ENCODE measurements around the gene KIAA0232.

The KIAA0232 gene

GRCh38 chr4:6914448-6914847 is 131.9 kb downstream of the KIAA0232 start:
- POLR2A ChIA-PET: no interaction called here
- no peak for DNase-seq (ENCODE audit: extremely low spot score)
- CTCF ChIA-PET: interaction anchor here (0.8 to 2.1 kb wide), 3 partner anchors 14 to 59 kb away, joined by 4 to 6 read pairs (median 4); no protein-coding TSS in a partner anchor

GRCh38 chr4:6915041-6916005 is 132.8 kb downstream of the KIAA0232 start:
- POLR2A ChIA-PET: no interaction called here
- CTCF ChIA-PET: interaction anchor here (1.0 to 2.1 kb wide), 4 partner anchors 9 to 58 kb away, joined by 3 to 7 read pairs (median 5); no protein-coding TSS in a partner anchor

More at GRCh38 chr4:6914448-6914847, 131.9 kb downstream of the KIAA0232 start:
- no peak for TF ChIP-seq CTCF (IDR thresholded peaks at IDR 0.05; ENCODE audit: control extremely low read depth, extremely low read depth, low read depth, missing control alignments)

GRCh38 chr4:6916069-6916586 is 133.6 kb downstream of the KIAA0232 start:
- no peak for DNase-seq (ENCODE audit: extremely low spot score)
- ChIA-PET CTCF (interaction anchor here (0.6 to 2.1 kb wide), 3 partner anchors 10 to 57 kb away, joined by 3 to 7 read pairs (median 3); no protein-coding TSS in a partner anchor), POLR2A (no interaction called here)
- no peak for TF ChIP-seq CTCF (IDR thresholded peaks at IDR 0.05; ENCODE audit: control extremely low read depth, extremely low read depth, low read depth, missing control alignments)

More at GRCh38 chr4:6915041-6916005, 132.8 kb downstream of the KIAA0232 start:
- no peak for TF ChIP-seq CTCF (IDR thresholded peaks at IDR 0.05; ENCODE audit: control extremely low read depth, extremely low read depth, low read depth, missing control alignments)
- DNase-seq (ENCODE audit: extremely low spot score): no peak

- POLR2A ChIA-PET: interaction anchor here (0.8 to 1.1 kb wide), 2 partner anchors 25 to 28 kb away, joined by 3 read pairs; no protein-coding TSS in a partner anchor
- CTCF ChIA-PET: interaction anchor here (0.6 to 2.5 kb wide), 12 partner anchors 8 to 154 kb away, joined by 3 to 31 read pairs (median 4); a partner anchor contains a TSS
- DNase-seq (ENCODE audit: extremely low spot score): no peak
Measured at GRCh38 chr4:6916587-6917460, 134.3 kb downstream of the KIAA0232 start.

GRCh38 chr4:6917461-6918271 is 135.1 kb downstream of the KIAA0232 start:
- peak; percentile 14 for TF ChIP-seq CTCF (IDR thresholded peaks at IDR 0.05; ENCODE audit: control extremely low read depth, extremely low read depth, low read depth, missing control alignments)
- DNase-seq (ENCODE audit: extremely low spot score): peak; percentile 69
- CTCF ChIA-PET: interaction anchor here (0.9 to 2.5 kb wide), 13 partner anchors 9 to 153 kb away, joined by 3 to 31 read pairs (median 4); a partner anchor contains a TSS
- POLR2A ChIA-PET: interaction anchor here (0.8 to 1.1 kb wide), 2 partner anchors 24 to 27 kb away, joined by 3 read pairs; no protein-coding TSS in a partner anchor

More at GRCh38 chr4:6916587-6917460, 134.3 kb downstream of the KIAA0232 start:
- TF ChIP-seq CTCF (IDR thresholded peaks at IDR 0.05; ENCODE audit: control extremely low read depth, extremely low read depth, low read depth, missing control alignments): no peak

All from GM10248 (cell line).